ENCODE data around the gene CAMK2G. TPM values are rescaled to one million over a fixed set of nuclear protein-coding genes. Genes with fewer than 3 reads are reported as not detected.
"Not testable (repeated sequence)": the region's sequence is repeated elsewhere in the genome, so short reads cannot be mapped to it uniquely, and the experiment has no call there.

The CAMK2G gene
- total RNA-seq, 1 experiment from 2014 or later, result 22.2 TPM

DNA sequence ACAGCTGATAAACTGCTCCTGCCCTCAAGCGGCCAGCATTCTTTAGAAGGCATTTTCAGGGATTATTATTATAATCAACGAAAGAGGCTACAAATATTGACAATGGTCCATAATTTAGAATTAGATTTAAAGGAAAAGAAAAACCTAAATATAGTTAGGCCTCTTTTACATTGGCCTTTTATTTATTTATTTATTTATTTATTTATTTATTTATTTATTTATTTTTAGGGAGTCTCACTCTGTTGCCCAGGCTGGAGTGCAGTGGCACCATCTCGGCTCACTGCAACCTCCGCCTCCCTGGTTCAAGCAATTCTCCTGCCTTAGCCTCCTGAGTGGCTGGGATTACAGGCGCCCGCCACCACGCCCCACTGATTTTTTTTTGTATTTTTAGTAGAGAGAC is 45.3 kb downstream of the CAMK2G start:
- DNase-seq (ENCODE audit: low read depth); in situ Hi-C loops (cut with HindIII; ENCODE audit: low pct_unique_long_range_greater_than_20kb, low sequenced_read_pairs): not testable (repeated sequence)

DNA sequence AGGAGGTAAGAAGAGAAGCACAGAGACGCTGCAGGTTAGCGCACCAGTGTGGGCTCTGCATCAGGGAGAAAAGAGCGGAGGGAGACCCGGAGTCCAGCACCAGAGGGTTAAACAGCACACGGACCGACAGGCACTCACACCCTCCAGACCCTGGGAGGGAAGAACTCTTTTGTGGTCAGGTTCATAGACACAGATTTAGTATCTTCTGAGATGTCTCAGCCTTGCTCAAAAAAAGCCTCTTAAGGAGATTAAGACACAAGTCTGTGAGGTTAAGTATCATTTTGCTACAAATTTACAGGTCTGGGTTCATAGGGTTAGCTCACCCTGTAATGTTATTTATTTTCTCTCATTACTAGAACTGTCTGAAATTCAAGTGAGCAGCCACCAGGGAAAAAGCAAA is 46.2 kb downstream of the CAMK2G start:
- in situ Hi-C loops (cut with HindIII; ENCODE audit: low pct_unique_long_range_greater_than_20kb, low sequenced_read_pairs), result no loop called here
- DNase-seq (ENCODE audit: low read depth), result peak; percentile 14

DNA sequence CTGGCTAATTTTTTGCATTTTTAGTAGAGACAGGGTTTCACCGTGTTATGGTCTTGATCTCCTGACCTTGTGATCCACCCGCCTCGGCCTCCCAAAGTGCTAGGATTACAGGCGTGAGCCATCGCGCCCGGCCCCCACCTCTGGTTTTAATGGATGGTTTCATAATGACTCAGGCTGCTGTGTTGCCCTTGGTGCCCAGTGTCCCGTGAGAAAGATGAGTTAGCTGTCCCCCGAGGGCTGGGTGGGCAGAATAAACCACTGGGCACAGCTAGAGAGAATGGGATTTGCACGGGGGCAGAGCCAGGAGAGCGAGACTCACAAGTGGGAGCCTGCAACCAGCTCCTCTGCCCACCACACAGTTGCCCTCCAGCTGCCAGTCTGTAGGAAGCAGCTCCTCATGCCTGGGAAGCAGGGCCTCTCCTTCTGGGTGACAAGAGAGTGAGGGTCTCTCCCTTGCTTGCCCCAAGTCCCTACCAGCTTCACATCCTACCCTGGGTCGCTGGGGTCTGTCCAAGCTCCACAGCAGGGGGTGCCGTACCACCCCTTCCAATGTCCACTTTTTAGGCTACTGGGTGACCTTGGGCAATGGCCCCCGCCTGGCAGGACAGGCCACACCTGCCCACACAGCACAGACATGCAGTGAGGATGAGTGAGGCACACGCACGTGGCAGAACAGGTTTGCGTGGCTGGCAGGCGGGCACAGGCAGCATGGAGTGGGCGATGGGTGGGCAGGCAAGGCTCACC is 46.8 kb downstream of the CAMK2G start:
- peak; percentile 82 for DNase-seq (ENCODE audit: low read depth)
- in situ Hi-C loops (cut with HindIII; ENCODE audit: low pct_unique_long_range_greater_than_20kb, low sequenced_read_pairs), result no loop called here

DNA sequence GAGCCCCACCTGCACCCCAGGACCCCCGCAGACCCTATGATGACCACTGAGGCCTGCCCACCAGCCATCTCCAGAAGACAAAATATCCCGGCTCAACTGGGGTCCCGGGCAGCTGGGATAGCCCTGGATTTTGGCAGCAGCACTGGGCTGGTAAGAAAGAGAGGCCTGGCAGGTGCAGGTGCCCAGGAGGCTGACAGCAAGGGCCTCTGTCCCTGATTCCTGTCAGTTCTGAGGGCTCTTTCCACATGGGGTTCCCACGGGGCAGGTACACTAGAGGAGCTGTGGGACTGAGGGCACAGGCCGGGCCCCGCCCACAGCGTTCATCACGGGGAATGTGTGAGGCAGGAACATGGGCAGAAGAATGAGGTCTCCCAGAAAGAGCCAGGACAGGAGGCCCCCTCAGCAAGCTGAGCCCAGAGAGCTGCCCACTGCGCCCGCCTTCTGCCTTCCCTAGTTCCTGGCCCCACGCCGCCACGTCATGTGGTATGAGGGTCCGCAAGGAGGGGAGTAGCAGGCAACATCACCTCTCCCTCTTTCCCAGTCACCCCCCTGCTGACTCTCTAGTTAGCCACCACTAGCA is 50.1 kb downstream of the CAMK2G start:
- in situ Hi-C loops (cut with HindIII; ENCODE audit: low pct_unique_long_range_greater_than_20kb, low sequenced_read_pairs), result no loop called here
- no peak for DNase-seq (ENCODE audit: low read depth)

DNA sequence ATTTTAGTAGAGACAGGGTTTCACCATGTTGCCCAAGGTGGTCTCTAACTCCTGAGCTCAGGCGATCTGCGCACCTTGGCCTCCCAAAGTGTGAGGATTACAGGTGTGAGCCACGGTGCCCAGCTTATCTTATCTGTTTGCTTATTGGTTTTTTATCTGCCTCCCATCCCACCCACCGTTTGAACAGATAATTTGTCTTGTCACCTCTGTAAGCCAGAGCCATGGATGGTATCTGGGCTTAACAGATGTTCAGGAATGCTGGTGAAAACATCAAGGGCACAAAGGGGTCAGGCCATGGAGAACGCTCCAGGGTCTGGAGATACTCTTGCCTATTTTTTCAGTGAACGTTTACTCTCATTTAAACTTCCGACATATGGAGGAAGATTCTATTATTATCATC is 51.0 kb downstream of the CAMK2G start:
- in situ Hi-C loops (cut with HindIII; ENCODE audit: low pct_unique_long_range_greater_than_20kb, low sequenced_read_pairs), result no loop called here
- no peak for DNase-seq (ENCODE audit: low read depth)

DNA sequence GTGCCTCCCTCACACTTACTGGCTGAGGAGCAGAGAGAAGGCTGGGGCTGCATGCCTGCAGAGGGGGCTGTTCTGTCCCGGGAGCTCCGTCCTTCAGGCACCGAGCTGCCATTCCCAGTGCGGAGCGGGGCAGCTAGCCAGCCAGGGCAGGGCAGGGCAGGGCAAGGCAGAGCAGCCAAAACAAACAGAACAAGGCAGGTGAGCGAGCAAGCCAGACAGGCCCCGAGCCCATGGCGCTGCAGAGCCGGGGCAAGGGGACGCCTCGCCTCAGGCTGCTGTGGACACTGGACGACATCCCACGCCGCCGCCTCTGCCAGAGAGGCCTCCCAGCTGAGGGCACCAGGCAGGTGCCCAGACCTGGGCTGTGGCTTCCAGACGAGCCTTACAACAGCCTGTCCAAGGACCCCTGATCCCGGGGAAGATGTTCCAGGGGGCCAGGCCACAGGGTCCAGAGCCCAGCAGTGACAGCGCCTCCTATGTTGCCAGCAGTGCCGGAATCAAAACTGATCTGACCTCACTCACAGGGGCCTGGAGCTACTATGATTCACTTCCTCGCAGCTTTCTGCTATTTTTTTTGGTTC is 54.8 kb downstream of the CAMK2G start:
- DNase-seq (ENCODE audit: low read depth), result peak; percentile 10

DNA sequence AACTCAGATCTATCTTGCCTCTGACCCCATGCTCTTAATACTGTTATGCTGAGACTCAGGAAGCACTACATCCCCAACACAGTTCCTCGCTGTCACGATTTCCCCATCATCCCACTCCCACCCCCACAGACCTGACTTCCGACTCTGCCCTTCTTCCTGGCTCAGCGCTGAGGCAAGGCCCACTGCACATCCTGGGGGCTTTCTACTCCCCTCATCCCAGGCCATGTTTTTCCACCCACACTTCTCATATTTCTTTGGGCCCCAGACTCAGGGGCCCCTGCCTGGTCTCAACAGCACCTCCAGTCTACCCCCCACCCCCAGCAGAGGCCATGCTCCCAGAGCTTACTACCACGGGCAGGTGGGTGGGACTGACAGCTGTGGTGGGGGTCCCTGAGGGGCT is 55.3 kb downstream of the CAMK2G start:
- DNase-seq (ENCODE audit: low read depth), result no peak
- in situ Hi-C loops (cut with HindIII; ENCODE audit: low pct_unique_long_range_greater_than_20kb, low sequenced_read_pairs), result no loop called here

More for the DNA sequence above, 54.8 kb downstream of the CAMK2G start:
- in situ Hi-C loops (cut with HindIII; ENCODE audit: low pct_unique_long_range_greater_than_20kb, low sequenced_read_pairs), result no loop called here

DNA sequence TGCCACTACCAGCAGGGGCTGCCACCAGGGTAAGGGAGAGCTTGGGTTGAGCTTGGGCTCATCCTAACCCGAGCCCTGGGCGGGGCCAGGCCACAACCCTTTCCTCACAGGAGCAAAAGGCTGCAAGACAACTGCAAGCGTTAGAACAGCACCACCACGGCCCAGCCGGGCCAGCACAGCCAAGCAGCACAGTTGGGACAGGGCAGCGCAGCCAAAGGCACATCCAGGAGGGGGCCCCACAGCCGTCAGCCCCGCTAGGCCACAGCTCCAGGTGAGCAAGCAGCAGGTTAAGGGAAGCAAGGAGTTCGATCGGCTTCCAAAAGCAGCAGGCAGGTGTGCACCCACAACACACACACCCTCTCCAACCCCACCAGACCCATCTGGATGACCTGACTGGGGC is 56.0 kb downstream of the CAMK2G start:
- DNase-seq (ENCODE audit: low read depth), result no peak
- in situ Hi-C loops (cut with HindIII; ENCODE audit: low pct_unique_long_range_greater_than_20kb, low sequenced_read_pairs), result no loop called here

DNA sequence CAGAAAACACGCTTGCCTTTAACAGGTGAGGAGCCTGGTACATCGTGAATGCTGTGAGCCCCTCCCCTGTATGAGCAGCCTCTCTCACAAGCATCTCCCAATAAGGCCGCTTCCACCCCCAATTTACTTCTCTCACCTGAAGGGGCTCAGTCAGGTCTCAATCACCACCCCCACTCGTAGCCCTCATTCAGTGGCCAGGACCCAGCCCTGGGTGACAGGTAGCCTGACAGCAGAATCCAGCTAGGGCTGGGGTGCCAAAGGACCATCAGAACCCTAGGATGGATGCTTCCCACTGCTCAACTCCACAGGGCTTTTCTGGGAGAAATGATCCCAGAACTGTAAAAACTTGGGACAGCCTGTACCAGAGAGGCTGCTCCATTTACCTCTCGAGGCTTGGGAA is 56.5 kb downstream of the CAMK2G start:
- DNase-seq (ENCODE audit: low read depth), result no peak
- in situ Hi-C loops (cut with HindIII; ENCODE audit: low pct_unique_long_range_greater_than_20kb, low sequenced_read_pairs), result no loop called here

DNA sequence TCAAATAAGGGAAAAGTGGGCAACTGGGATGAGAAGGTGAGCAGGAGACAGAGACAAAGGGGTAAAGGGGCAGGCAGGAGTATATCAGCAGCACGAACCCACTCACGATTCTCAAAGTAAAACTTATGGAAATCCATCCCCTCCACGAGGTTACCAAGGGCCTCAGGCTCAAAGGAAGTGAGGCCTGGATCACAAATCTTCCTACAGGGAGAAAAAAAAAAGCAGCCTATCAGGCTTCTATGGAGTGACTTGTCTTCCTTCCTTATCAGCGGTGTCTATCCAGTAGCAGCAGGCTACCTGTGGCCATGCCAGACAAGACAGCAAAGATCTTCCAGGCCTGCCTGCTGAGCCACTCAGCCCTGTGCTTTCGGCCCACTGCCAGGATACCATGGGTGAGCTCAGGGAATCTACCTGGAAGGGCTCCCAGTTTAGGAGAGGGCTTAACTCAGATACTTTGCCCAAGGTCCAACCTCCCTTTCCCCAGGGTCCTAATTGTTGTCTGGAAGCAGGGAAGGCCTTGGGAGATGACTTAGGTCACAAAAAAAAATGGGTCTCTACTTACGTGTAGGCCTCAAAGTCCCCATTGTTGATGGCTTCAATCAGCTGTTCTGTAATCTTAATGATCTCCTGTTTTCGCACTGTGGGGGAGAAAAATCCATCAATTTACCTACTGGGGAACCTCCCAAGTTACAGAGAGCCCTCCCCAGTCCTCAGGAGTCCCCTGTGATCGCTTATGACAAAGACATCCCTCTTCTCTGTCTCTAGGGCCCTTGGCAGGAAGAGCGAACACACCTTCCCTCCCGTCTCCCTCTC is 57.2 kb downstream of the CAMK2G start:
- in situ Hi-C loops (cut with HindIII; ENCODE audit: low pct_unique_long_range_greater_than_20kb, low sequenced_read_pairs), result no loop called here
- DNase-seq (ENCODE audit: low read depth), result no peak

DNA sequence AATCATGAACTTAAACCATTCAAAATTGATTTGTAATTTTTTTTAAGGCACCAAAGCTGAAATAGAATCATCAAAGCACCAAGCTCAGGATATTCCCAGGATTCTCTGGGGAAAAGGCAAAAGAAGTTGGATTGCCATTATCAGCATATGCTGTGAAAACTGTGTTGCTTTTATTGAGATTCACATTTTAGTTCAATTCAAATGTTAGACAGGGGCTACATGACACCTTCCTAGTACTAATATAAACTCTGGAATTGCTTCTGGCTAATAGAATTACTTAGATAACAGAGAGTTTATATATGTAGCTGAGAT is 58.7 kb downstream of the CAMK2G start:
- no peak for DNase-seq (ENCODE audit: low read depth)
- in situ Hi-C loops (cut with HindIII; ENCODE audit: low pct_unique_long_range_greater_than_20kb, low sequenced_read_pairs), result no loop called here

DNA sequence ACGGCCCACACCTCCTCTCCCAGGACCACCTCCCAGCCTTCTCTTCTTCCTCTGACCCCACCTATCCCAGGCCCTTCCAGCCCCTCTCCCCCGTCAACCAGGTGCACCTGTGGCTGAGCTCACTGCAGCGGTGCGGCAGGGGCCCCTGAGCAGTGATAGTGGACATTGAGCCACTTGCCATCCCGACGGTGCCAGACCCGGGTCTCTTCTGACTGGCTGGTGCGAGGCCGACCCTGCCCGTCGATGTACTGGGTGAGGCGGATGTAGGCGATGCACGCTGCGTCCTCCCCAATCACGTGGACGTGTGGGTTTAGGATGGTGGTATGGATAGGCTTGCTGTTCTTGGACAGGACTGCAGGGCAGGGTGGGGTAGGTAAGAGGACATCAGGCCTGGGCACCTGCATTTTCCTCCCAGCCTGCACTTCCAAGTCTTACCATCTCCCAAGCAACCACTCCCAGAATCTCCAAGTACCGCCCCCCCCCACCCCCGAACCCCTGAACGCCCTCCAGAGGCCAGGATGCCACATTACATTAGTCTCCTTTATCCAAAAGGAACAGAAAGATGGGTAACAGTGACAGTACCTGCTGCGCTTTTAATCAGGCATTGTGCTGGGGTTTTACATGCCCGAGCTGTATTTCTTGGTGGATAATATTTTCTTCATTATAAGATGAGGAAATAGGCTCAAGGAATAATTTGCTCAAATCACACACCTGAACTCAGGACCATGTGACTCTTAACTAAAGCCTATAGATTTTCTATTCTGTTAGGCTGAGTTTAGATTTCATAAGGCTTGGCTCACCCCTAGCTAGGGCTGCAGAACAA is 59.2 kb downstream of the CAMK2G start:
- in situ Hi-C loops (cut with HindIII; ENCODE audit: low pct_unique_long_range_greater_than_20kb, low sequenced_read_pairs), result no loop called here
- no peak for DNase-seq (ENCODE audit: low read depth)

DNA sequence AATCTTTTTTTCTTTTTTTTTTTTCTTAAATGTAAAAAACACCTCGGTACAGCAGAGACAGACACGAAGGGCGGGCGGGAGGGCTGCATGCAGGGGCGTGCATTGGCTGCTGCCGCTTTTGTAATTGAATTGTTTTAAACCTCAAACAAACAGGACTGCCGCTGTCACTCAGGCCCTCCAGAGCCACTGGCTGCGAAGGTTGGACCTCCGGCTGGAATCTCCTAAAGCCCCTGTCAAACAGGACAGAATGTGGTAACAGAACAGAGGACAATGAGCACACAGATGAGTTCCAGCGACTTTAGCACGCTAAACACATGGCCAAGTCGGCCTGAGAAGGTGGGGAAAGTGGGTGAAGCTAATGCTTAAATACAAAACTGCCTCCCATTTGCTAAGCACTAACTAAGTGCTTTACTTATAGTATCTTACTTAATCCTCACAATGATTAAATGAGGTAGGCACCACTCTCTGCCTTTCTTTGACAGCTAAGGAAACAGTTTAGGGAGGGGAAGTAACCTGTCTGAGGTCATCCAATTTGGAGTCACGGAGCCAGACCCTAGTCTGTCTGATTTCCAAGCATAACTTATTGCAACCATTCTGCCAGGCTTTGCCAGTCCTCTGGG is 60.0 kb downstream of the CAMK2G start:
- in situ Hi-C loops (cut with HindIII; ENCODE audit: low pct_unique_long_range_greater_than_20kb, low sequenced_read_pairs), result no loop called here
- no peak for DNase-seq (ENCODE audit: low read depth)

DNA sequence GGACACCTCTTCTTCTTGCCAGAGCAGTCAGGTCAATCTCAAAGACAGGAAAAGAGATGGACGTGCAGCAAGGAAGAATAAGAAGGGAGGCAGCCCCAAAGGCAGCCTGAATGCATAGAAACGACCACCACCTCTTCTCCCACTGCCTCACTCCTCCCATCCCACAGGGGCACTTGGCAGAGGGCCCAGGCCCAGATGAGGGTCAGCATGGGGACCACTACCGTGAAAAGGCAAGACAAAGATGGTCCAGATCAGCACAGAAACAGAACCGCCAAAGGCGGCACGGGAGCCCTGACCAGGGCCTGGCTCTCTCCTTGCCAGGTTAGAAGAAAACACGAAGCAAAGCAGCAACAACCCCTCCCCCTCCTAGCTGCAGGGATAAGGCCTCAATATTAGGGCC is 61.0 kb downstream of the CAMK2G start:
- in situ Hi-C loops (cut with HindIII; ENCODE audit: low pct_unique_long_range_greater_than_20kb, low sequenced_read_pairs), result no loop called here
- no peak for DNase-seq (ENCODE audit: low read depth)

DNA sequence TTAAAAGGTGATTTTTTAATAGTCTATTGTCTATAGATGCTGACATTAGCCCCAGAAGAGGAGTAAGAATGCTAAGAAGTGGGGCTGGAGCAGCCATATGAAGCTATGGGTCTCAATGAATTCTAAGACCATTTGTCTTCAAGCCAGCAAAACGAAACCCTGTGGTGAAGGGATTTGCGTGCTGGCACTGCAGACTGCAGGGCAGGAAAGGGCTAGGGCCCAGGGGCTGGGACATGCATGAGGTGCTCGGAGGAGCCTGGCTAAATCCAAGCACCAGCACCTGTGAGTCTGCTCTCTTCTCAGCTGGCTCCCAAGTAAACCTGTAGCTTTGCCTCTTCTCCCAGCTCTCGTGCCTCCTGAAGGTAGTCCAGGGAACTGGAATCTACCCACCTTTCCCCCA is 61.7 kb downstream of the CAMK2G start:
- in situ Hi-C loops (cut with HindIII; ENCODE audit: low pct_unique_long_range_greater_than_20kb, low sequenced_read_pairs), result no loop called here
- no peak for DNase-seq (ENCODE audit: low read depth)

DNA sequence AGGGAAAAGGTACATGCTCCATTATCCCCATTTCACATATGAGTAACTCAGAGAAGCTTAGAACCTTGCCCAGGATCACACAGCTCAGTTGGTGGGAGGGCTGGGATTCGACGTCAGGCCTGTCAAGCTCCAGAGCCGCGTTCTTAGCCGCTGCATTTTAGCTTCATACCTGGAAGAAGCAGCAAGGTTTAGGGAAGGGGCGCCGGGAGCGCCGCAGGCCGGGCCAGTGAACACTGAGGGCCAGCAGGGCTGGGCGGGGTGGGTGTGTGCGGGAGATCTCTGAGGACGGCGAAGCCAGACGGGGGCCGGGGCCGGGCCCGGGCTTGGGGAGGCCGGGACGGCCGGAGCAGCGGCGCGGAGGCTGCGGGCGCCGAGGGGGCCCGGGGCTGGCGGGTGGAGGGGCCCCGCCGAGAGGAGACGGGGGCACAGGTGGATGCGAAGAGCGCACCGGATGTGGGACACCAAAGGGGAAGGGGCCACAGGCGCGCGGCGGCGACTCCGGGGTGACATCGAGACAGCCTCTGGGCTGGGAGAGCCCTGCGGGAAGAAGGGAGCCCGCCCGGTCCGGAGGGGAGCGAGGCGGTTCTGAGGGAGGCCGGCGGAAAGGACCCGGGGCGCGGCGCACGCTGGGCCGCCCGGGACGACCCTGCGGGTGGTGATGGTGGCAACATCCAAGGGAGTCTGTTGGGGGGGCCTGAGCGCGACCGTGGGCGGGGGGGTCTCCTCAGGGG is 63.5 kb downstream of the CAMK2G start:
- DNase-seq (ENCODE audit: low read depth), result peak; percentile 22
- in situ Hi-C loops (cut with HindIII; ENCODE audit: low pct_unique_long_range_greater_than_20kb, low sequenced_read_pairs), result no loop called here

DNA sequence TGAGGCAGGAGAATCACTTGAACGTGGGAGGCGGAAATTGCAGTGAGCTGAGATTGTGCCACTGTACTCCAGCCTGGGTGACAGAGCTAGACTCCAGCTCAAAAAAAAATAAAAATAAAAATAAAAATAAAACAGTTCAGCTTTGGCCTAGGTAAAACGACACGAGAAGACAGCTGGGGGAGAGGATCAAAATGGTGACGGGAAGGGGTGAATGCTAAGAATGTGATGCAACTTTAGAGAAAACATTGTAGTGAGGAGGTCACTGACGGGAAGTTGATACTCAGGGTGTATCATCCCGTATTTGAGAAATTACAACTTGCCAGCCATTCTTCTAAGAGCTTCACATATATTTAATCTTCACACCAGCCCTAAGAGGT is 64.0 kb downstream of the CAMK2G start:
- in situ Hi-C loops (cut with HindIII; ENCODE audit: low pct_unique_long_range_greater_than_20kb, low sequenced_read_pairs), result no loop called here
- DNase-seq (ENCODE audit: low read depth), result no peak
